Body of pancreas (tissue), 4 donors: ENCODE results near the gene ACSBG1.

ENCODE experiments used
- CTCF ChIP-seq, 7 experiments: fragments of 450-650 bp in 4 of 7; fragments of 200-600 bp in 3 of 7; sonication (generic) in 3 of 7; IDR thresholded peaks; one replicate each; pipeline ENCODE4 v1.5.1; 2016 to 2019; ENCODE audit warnings: antibody characterized with exemption in 7 of 7
- POLR2A ChIP-seq, 3 donors: fragments of 450-650 bp; IDR thresholded peaks; one replicate each; pipeline ENCODE4 v1.6.1; 2016; ENCODE audit warnings: antibody characterized with exemption in 3 of 3, mild to moderate bottlenecking in 2 of 3

- TF ChIP-seq CTCF (IDR thresholded peaks at IDR 0.05) (no peak), POLR2A (IDR thresholded peaks at IDR 0.05) (no peak)
Observed at GRCh38 chr15:78148392-78149067, 85.8 kb downstream of the ACSBG1 start.
